Measurements from ENCODE around the gene GPR78.
"Not testable (repeated sequence)": the region's sequence is repeated elsewhere in the genome, so short reads cannot be mapped to it uniquely, and the experiment has no call there.

The GPR78 gene

GRCh38 chr4:8634773-8635172 lies 54.6 kb downstream of the GPR78 start:
- H3K4me3 ChIP-seq (ENCODE audit: low read depth, low read length); DNase-seq (ENCODE audit: low read depth): not testable (repeated sequence)

DNA sequence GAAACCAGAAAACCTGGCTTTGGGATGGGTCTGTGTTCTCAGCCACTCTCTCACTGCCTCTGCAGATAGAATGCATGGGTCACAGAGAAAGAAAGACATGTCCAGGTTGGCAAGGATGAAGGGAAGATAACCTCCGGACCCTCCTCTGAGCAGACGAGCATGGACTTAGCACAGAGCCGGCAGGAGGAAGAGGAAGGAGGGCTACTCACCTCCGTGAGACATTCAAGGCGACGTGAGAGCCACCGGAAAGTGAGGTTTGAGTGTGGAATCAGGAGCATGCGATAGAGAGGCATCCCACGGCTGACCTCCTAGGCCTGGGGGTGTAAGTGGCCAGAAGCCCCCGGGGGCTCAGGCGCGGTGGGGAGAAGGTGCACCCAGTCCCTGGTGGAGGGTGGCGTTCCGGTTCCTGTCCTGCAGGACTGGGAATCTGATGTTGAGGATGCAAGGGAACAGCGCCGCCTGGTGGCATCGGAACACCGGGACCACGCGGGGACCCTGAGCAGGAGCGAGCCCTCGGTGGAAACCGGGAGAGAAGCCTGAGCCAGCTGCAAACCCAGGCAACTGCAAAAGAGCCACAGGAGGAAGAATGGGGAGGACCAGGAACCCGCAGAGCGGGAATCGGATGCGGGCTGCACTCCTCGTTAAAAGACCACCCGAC lies 55.8 kb downstream of the GPR78 start:
- DNase-seq (ENCODE audit: low read depth); H3K4me3 ChIP-seq (ENCODE audit: low read depth, low read length): not testable (repeated sequence)
